GM12878 (cell line): ENCODE measurements around the gene ZNF652. TPM values are rescaled to one million over a fixed set of nuclear protein-coding genes. Genes with fewer than 3 reads are reported as not detected.

Source experiments
- ATAC-seq: fragments of 200-7000 bp; cut with Tn5 transposase; 3 replicates; pipeline ENCODE4 v1.9.1; 2020; ENCODE audit warnings: mild to moderate bottlenecking, moderate library complexity
- BruUV-seq: library from RNA; stranded (reverse); fragments of 400-500 nt; replicated peaks from 2 replicates; lab custom pipeline; 2021; lab: Mats Ljungman, UMichigan
- CTCF ChIA-PET: fragments of 300-600 bp; sonication (Branson Sonifier 250); formaldehyde crosslinking; extraction: SDS; loops from one replicate; lab custom pipeline; 2021; ENCODE audit warnings: inconsistent platforms; lab: Yijun Ruan, JAX
- POLR2A ChIA-PET: fragments of 350-600 bp; formaldehyde crosslinking; extraction: SDS; loops from one replicate; lab custom pipeline; 2021; ENCODE audit warnings: inconsistent platforms; lab: Charles Lee
- RAD21 ChIA-PET: fragments of 300-600 bp; sonication (Branson Sonifier 250); formaldehyde crosslinking; loops from one replicate; lab custom pipeline; 2023; ENCODE audit warnings: antibody characterized with exemption; ENCODE audit not compliant: unreplicated experiment; lab: Charles Lee
- SMC1A ChIA-PET: fragments of 300-600 bp; sonication (Branson Sonifier 250); formaldehyde crosslinking; loops from one replicate; lab custom pipeline; 2023; ENCODE audit not compliant: unreplicated experiment, uncharacterized antibody; lab: Charles Lee
- DNase-seq: peaks from one replicate; pipeline ENCODE4 v3.0.0-alpha.2; 2011; ENCODE audit warnings: low read depth, low spot score
- FAIRE-seq: peaks from 3 replicates; lab custom pipeline; 2011; peaks lifted over from hg19 to GRCh38; lab: Jason Lieb, UNC
- H2AFZ ChIP-seq: 2 replicates; pipeline ENCODE4 v1.6.0; 2011; ENCODE audit warnings: low read depth, low read length, control low read depth; ENCODE audit not compliant: control insufficient read depth
- H3K27ac ChIP-seq: 2 replicates; pipeline ENCODE4 v1.5.1; 2011; ENCODE audit warnings: control low read depth; ENCODE audit not compliant: control insufficient read depth, insufficient read depth
- H3K27me3 ChIP-seq, 2 experiments: replicated peaks in 1 of 2; 2 replicates each; pipeline versions ENCODE4 v1.6.0 to v1.6.1; 2011; ENCODE audit warnings: low read length in 1 of 2; ENCODE audit not compliant: control insufficient read depth in 2 of 2, insufficient read depth in 2 of 2
- H3K36me3 ChIP-seq, 2 experiments: 2 replicates each; pipeline ENCODE4 v1.5.1; 2011; ENCODE audit warnings: low read length in 1 of 2; ENCODE audit not compliant: control insufficient read depth in 2 of 2, insufficient read depth in 2 of 2
- H3K4me1 ChIP-seq: 2 replicates; pipeline ENCODE4 v1.6.1; 2011; ENCODE audit warnings: mild to moderate bottlenecking, low read length, moderate library complexity, mixed read lengths; ENCODE audit not compliant: control insufficient read depth, insufficient read depth
- H3K4me2 ChIP-seq: 2 replicates; pipeline ENCODE4 v1.6.0; 2011; ENCODE audit warnings: control low read depth; ENCODE audit not compliant: control insufficient read depth, insufficient read depth
- H3K4me3 ChIP-seq: fragments of 200-600 bp; sonication (generic); 2 replicates; pipeline ENCODE4 v1.5.1; 2016
- H3K79me2 ChIP-seq: 2 replicates; pipeline ENCODE4 v1.6.0; 2011; ENCODE audit warnings: low read length; ENCODE audit not compliant: control insufficient read depth, insufficient read depth
- H3K9ac ChIP-seq: 2 replicates; pipeline ENCODE4 v1.8.0; 2011; ENCODE audit warnings: low read length, control low read depth, mixed read lengths; ENCODE audit not compliant: control insufficient read depth, insufficient read depth
- H3K9me3 ChIP-seq: replicated peaks from 3 replicates; pipeline ENCODE4 v1.5.1; 2011; ENCODE audit warnings: mild to moderate bottlenecking, low read length; ENCODE audit not compliant: control insufficient read depth, insufficient read depth
- H4K20me1 ChIP-seq: 2 replicates; pipeline ENCODE4 v1.6.0; 2011; ENCODE audit not compliant: control insufficient read depth, insufficient read depth
- EP300 ChIP-seq, 2 experiments: fragments of 150-350 bp in 1 of 2; IDR thresholded peaks; 2 replicates each; pipeline ENCODE4 v1.6.1; 2011 to 2012; ENCODE audit warnings: low read depth in 2 of 2, low read length in 2 of 2, borderline replicate concordance in 1 of 2, improper control_type of control experiment in 1 of 2, inconsistent platforms in 1 of 2; ENCODE audit not compliant: control insufficient read depth in 1 of 2
- HCFC1 ChIP-seq: fragments of 150-350 bp; IDR thresholded peaks from 2 replicates; pipeline ENCODE4 v1.6.1; 2014; ENCODE audit warnings: low read length
- MEF2A ChIP-seq: IDR thresholded peaks from 2 replicates; pipeline ENCODE4 v1.6.1; 2011; ENCODE audit warnings: low read depth, mild to moderate bottlenecking, low read length, moderate library complexity; ENCODE audit not compliant: insufficient read depth
- MYB ChIP-seq: fragments of 150-350 bp; IDR thresholded peaks from 2 replicates; pipeline ENCODE4 v1.6.1; 2014; ENCODE audit warnings: mild to moderate bottlenecking, low read depth, low read length, borderline replicate concordance
- SIN3A ChIP-seq: IDR thresholded peaks from 2 replicates; pipeline ENCODE4 v1.6.1; 2012; ENCODE audit warnings: low read depth, low read length, improper control_type of control experiment
- TBL1XR1 ChIP-seq: IDR thresholded peaks from 2 replicates; pipeline ENCODE4 v1.6.1; 2012; ENCODE audit warnings: low read depth, low read length, improper control_type of control experiment
- ZBTB33 ChIP-seq: fragments of 450-650 bp; IDR thresholded peaks from 2 replicates; pipeline ENCODE4 v1.6.1; 2017; ENCODE audit warnings: mild to moderate bottlenecking
- WGBS: methylation state at CpG from one replicate; pipeline ENCODE4 v1.1.6; 2016; ENCODE audit warnings: low lambda C conversion rate; ENCODE audit not compliant: insufficient replicate concordance, insufficient coverage; ENCODE audit errors: missing lambda C conversion rate; 5-methylcytosine and 5-hydroxymethylcytosine counted together
- in situ Hi-C: fragments of 300-500 bp; cut with MboI; formaldehyde crosslinking; loops from 9 replicates; pipeline ENCODE4 v1.14.3; 2018; ENCODE audit warnings: mixed read lengths
- intact Hi-C: fragments of 100-400 bp; cut with micrococcal nuclease; formaldehyde crosslinking; loops from one replicate; pipeline ENCODE4 v1.14.2; 2022; ENCODE audit not compliant: unreplicated experiment
- polyA plus RNA-seq, 11 experiments: library from polyadenylated mRNA; depleted of rRNA in 4 of 11; unstranded in 6 of 11; stranded (reverse) in 5 of 11; fragments of >200 nt; fragmentation: Nextera tagmentation in 4 of 11; fragmentation: Illumina TruSeq in 1 of 11; extraction: Ambion mirVana in 4 of 11; extraction: Trizol in 1 of 11; gene quantifications; 1 replicate in 1 of 11; 2 replicates in 10 of 11; pipeline versions ENCODE4 v1.2.1 to v1.2.3, GENCODE V29; 2011 to 2016; ENCODE audit warnings: inconsistent platforms in 2 of 11, missing spikeins in 2 of 11, low read depth in 1 of 11
- total RNA-seq, 4 experiments: library from RNA; depleted of rRNA in 3 of 4; stranded (reverse); fragments of >200 nt in 3 of 4; fragmentation: Illumina TruSeq in 1 of 4; extraction: Trizol in 1 of 4; gene quantifications; 2 replicates each; pipeline versions ENCODE4 v1.2.1 to v1.2.3, GENCODE V29; 2013 to 2021
- TF ChIP-seq, protein P1 (sequence below): IDR thresholded peaks from 2 replicates; pipeline ENCODE4 v1.6.1; 2011; ENCODE audit warnings: low read depth, mild to moderate bottlenecking, low read length, moderate library complexity, borderline replicate concordance; ENCODE audit errors: extremely low read depth
- TF ChIP-seq, protein P2 (sequence below): fragments of 450-650 bp; IDR thresholded peaks from 2 replicates; pipeline ENCODE4 v1.6.1; 2017; ENCODE audit warnings: mild to moderate bottlenecking, low read depth, inconsistent platforms; ENCODE audit not compliant: poor library complexity, severe bottlenecking
- TF ChIP-seq, protein P3 (sequence below): fragments of 450-650 bp; IDR thresholded peaks from 2 replicates; pipeline ENCODE4 v1.6.1; 2017; ENCODE audit warnings: mild to moderate bottlenecking, moderate library complexity
- TF ChIP-seq, protein P4 (sequence below): fragments of 450-650 bp; formaldehyde crosslinking; IDR thresholded peaks from 2 replicates; pipeline ENCODE4 v1.4.0; 2022; ENCODE audit warnings: mild to moderate bottlenecking, moderate library complexity

Gene ZNF652
- total and polyA plus RNA-seq, 10 of the 15 experiments (the other 5 are each of a cell fraction or from before 2014, with no cell fraction given) = 3.4 to 13.1 (median 8.7) TPM

- 97% methylated on average over 6 of the region's 6 CpGs for WGBS
- TF ChIP-seq TBL1XR1 (no peak), MYB (no peak), HCFC1 (no peak), ZBTB33 (no peak), MEF2A (no peak), SIN3A (no peak), EP300 (IDR thresholded peaks at IDR 0.05; ENCODE audit: borderline replicate concordance in 1 of 2, control insufficient read depth in 1 of 2, low read depth in 2 of 2, low read length in 2 of 2) (no peak)
- TF ChIP-seq, protein P1, sequence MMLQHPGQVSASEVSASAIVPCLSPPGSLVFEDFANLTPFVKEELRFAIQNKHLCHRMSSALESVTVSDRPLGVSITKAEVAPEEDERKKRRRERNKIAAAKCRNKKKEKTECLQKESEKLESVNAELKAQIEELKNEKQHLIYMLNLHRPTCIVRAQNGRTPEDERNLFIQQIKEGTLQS = no peak
- TF ChIP-seq, protein P2, sequence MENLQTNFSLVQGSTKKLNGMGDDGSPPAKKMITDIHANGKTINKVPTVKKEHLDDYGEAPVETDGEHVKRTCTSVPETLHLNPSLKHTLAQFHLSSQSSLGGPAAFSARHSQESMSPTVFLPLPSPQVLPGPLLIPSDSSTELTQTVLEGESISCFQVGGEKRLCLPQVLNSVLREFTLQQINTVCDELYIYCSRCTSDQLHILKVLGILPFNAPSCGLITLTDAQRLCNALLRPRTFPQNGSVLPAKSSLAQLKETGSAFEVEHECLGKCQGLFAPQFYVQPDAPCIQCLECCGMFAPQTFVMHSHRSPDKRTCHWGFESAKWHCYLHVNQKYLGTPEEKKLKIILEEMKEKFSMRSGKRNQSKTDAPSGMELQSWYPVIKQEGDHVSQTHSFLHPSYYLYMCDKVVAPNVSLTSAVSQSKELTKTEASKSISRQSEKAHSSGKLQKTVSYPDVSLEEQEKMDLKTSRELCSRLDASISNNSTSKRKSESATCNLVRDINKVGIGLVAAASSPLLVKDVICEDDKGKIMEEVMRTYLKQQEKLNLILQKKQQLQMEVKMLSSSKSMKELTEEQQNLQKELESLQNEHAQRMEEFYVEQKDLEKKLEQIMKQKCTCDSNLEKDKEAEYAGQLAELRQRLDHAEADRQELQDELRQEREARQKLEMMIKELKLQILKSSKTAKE = no peak
- TF ChIP-seq, protein P3, sequence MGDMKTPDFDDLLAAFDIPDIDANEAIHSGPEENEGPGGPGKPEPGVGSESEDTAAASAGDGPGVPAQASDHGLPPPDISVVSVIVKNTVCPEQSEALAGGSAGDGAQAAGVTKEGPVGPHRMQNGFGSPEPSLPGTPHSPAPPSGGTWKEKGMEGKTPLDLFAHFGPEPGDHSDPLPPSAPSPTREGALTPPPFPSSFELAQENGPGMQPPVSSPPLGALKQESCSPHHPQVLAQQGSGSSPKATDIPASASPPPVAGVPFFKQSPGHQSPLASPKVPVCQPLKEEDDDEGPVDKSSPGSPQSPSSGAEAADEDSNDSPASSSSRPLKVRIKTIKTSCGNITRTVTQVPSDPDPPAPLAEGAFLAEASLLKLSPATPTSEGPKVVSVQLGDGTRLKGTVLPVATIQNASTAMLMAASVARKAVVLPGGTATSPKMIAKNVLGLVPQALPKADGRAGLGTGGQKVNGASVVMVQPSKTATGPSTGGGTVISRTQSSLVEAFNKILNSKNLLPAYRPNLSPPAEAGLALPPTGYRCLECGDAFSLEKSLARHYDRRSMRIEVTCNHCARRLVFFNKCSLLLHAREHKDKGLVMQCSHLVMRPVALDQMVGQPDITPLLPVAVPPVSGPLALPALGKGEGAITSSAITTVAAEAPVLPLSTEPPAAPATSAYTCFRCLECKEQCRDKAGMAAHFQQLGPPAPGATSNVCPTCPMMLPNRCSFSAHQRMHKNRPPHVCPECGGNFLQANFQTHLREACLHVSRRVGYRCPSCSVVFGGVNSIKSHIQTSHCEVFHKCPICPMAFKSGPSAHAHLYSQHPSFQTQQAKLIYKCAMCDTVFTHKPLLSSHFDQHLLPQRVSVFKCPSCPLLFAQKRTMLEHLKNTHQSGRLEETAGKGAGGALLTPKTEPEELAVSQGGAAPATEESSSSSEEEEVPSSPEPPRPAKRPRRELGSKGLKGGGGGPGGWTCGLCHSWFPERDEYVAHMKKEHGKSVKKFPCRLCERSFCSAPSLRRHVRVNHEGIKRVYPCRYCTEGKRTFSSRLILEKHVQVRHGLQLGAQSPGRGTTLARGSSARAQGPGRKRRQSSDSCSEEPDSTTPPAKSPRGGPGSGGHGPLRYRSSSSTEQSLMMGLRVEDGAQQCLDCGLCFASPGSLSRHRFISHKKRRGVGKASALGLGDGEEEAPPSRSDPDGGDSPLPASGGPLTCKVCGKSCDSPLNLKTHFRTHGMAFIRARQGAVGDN = no peak
- TF ChIP-seq, protein P4, sequence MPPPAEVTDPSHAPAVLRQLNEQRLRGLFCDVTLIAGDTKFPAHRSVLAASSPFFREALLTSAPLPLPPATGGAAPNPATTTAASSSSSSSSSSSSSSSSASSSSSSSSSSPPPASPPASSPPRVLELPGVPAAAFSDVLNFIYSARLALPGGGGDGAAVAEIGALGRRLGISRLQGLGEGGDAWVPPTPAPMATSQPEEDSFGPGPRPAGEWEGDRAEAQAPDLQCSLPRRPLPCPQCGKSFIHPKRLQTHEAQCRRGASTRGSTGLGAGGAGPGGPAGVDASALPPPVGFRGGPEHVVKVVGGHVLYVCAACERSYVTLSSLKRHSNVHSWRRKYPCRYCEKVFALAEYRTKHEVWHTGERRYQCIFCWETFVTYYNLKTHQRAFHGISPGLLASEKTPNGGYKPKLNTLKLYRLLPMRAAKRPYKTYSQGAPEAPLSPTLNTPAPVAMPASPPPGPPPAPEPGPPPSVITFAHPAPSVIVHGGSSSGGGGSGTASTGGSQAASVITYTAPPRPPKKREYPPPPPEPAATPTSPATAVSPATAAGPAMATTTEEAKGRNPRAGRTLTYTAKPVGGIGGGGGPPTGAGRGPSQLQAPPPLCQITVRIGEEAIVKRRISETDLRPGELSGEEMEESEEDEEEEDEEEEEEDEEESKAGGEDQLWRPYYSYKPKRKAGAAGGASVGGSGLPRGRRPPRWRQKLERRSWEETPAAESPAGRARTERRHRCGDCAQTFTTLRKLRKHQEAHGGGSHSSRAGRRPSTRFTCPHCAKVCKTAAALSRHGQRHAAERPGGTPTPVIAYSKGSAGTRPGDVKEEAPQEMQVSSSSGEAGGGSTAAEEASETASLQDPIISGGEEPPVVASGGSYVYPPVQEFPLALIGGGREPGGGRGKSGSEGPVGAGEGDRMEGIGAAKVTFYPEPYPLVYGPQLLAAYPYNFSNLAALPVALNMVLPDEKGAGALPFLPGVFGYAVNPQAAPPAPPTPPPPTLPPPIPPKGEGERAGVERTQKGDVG (CRISPR knock-in tag) = no peak
Observed at GRCh38 chr17:49402706-49403105, 40.7 kb upstream of the ZNF652 start.

More at GRCh38 chr17:49402706-49403105, 40.7 kb upstream of the ZNF652 start:
- no peaks in the 10 kb centered on the region for H3K79me2 ChIP-seq
- CTCF ChIA-PET = interaction anchor here (2.9 kb wide), 1 partner anchor 155 kb away, joined by 12 read pairs; no protein-coding TSS in a partner anchor
- intact Hi-C loops = no loop called here
- 0 out of 2 replicates have a peak, but pooled peaks cover 2% of the 10 kb centered on the region for H4K20me1 ChIP-seq
- no TSS peak for BruUV-seq
- RAD21 ChIA-PET = no interaction called here
- SMC1A ChIA-PET = no interaction called here
- no peak overlapping the region for H3K9ac ChIP-seq
- no peak overlapping the region for H3K4me3 ChIP-seq
- peaks cover 22 to 23% of the 10 kb centered on the region in 2 experiments for H3K36me3 ChIP-seq
- H3K9me3 ChIP-seq = no peaks in the 10 kb centered on the region
- no peak overlapping the region for H3K4me2 ChIP-seq
- H3K27me3 ChIP-seq = no peaks in the 10 kb centered on the region
- no peak for FAIRE-seq
- in situ Hi-C loops = loop anchor here (10.0 kb wide), 1 partner anchor 152 kb away; no protein-coding TSS in a partner anchor
- DNase-seq = no peak
- ATAC-seq = no peak
- no peak overlapping the region for H2AFZ ChIP-seq
- H3K4me1 ChIP-seq = peaks cover 6% of the 10 kb centered on the region
- no peak overlapping the region for H3K27ac ChIP-seq
- POLR2A ChIA-PET = no interaction called here
